Measurements from ENCODE around the gene TFEB.

TFEB gene

GRCh38 chr6:41691426-41692079, 43.9 kb downstream of the TFEB start:
- DNase-seq (ENCODE audit: low read depth in 2 of 2), result no peak

GRCh38 chr6:41690541-41691330, 44.7 kb downstream of the TFEB start:
- DNase-seq (ENCODE audit: low read depth in 2 of 2), result no peak

GRCh38 chr6:41689171-41690008, 46.0 kb downstream of the TFEB start:
- DNase-seq (ENCODE audit: low read depth in 2 of 2), result no peak

- DNase-seq (ENCODE audit: low read depth in 2 of 2), result no peak
Measured at GRCh38 chr6:41688256-41688965, 47.0 kb downstream of the TFEB start.

- DNase-seq (ENCODE audit: low read depth in 2 of 2), result no peak
Measured at GRCh38 chr6:41687501-41688175, 47.8 kb downstream of the TFEB start.

GRCh38 chr6:41685641-41686380, 49.6 kb downstream of the TFEB start:
- no peak for DNase-seq (ENCODE audit: low read depth in 2 of 2)

GRCh38 chr6:41684311-41685180, 50.9 kb downstream of the TFEB start:
- no peak for DNase-seq (ENCODE audit: low read depth in 2 of 2)

GRCh38 chr6:41683523-41684310, 51.7 kb downstream of the TFEB start:
- DNase-seq (ENCODE audit: low read depth in 2 of 2), result peak; percentile 42 to 43

GRCh38 chr6:41683273-41683522, 52.2 kb downstream of the TFEB start:
- no peak for DNase-seq (ENCODE audit: low read depth in 2 of 2)

GRCh38 chr6:41682497-41683272, 52.7 kb downstream of the TFEB start:
- DNase-seq (ENCODE audit: low read depth in 2 of 2), result no peak

- peak; percentile 77 to 82 for DNase-seq (ENCODE audit: low read depth in 2 of 2)
Measured at GRCh38 chr6:41682056-41682477, 53.3 kb downstream of the TFEB start.

- no peak for DNase-seq (ENCODE audit: low read depth in 2 of 2)
Measured at GRCh38 chr6:41680182-41680965, 55.0 kb downstream of the TFEB start.

- no peak for DNase-seq (ENCODE audit: low read depth in 2 of 2)
Measured at GRCh38 chr6:41679696-41680095, 55.7 kb downstream of the TFEB start.

GRCh38 chr6:41678511-41679084, 56.8 kb downstream of the TFEB start:
- DNase-seq (ENCODE audit: low read depth in 2 of 2), result no peak

GRCh38 chr6:41677124-41677921, 58.1 kb downstream of the TFEB start:
- no peak for DNase-seq (ENCODE audit: low read depth in 2 of 2)

- no peak for DNase-seq (ENCODE audit: low read depth in 2 of 2)
Measured at GRCh38 chr6:41676431-41676830, 59.0 kb downstream of the TFEB start.
